ENCODE measurements around the gene FGF19. TPM values are rescaled to one million over a fixed set of nuclear protein-coding genes. Genes with fewer than 3 reads are reported as not detected.
A peak's percentile ranks its signal among the peaks of the same experiment; 100 is the strongest.

The FGF19 gene
- polyA plus RNA-seq (2013, experiment 1 of 2), result 14.5 TPM
- polyA plus RNA-seq (2013, experiment 2 of 2), result 20.7 TPM

DNA sequence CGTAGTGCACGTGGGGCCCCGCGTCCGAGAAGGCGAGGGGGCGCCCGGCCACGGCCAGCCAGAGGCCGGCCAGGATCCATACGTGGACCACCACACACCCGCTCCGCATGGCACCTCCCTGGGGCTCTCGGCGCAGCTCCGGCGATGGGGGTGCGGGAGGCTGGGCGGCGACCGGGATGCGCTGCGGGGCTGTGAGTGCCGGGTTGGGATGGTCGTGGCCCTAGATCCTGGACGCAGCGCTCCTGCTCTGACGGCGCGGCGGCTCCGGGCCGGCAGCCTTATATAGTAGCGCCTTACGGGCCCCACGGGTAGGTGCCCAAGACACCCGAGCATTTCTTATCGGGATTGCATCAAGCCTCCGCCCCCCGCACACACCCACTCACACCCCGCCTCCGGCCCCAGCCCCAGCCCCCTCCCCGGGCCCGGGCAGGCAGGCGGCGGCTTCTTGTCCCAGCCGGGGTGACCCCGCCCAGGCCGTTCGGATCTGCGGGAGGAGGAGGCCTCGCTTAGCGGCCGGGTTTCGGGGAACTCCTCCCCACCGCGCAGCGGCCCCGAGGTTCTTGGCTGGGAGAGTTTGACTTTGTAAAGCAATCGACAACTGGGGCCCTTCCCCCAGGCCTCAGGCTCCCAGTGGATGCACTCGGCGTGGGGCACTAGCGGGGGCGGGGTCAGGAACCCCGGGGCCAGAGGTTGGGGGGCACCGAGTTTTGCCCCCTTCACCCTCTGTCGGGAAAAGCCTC is at the start of gene FGF19:
Gene FGF19 (minus strand): TSS at position 255 of the 740 bp plus-strand sequence. CDS start 146 bp downstream, at position 109.
- no peaks in the 10 kb centered on the region for H3K9me3 ChIP-seq (ENCODE audit: control insufficient read depth, low read length)
- 1 to 2% methylated on average over 33 to 54 of the region's 67 CpGs for WGBS, 2 experiments (ENCODE audit: insufficient coverage in 2 of 2)
- peak within 1 kb of the TSS; percentile 24 for H3K4me3 ChIP-seq (ENCODE audit: extremely low read depth, insufficient read depth, low read length, poor library complexity, severe bottlenecking)
- H3K27ac ChIP-seq (ENCODE audit: low read depth, low read length, severe bottlenecking), result no peak within 1 kb of the TSS
- H3K36me3 ChIP-seq (ENCODE audit: control insufficient read depth, insufficient read depth, low read length), result no peaks in the 10 kb centered on the region
- H3K4me1 ChIP-seq (ENCODE audit: control insufficient read depth, insufficient read depth, low read length, poor library complexity, severe bottlenecking), result peaks cover 26% of the 10 kb centered on the region

DNA sequence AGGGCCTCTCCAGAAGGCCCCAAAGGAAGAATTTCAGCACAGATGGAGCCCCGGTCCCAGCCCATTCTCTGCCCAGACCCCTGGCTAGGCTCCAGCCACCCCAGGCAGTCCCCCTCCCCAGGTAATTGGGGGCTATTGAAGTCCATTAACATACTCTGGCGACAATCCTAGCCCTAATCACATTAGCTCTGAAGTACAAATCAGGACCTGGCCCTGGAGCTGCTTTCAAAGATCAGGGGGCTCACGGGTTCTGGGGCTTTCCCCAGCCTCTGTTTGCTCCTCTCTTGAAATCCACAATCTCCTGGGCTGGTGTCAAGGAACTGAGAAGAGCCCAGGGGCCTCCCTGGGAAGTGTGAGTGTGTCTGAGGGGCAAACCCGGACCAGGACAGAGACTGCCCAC is 49.1 kb upstream of the FGF19 start:
- Histone ChIP-seq H3K9me3 (ENCODE audit: control insufficient read depth, low read length) (no peaks in the 10 kb centered on the region), H3K4me1 (ENCODE audit: control insufficient read depth, insufficient read depth, low read length, poor library complexity, severe bottlenecking) (no peaks in the 10 kb centered on the region), H3K27ac (ENCODE audit: low read depth, low read length, severe bottlenecking) (no peak overlapping the region), H3K4me3 (ENCODE audit: extremely low read depth, insufficient read depth, low read length, poor library complexity, severe bottlenecking) (no peak overlapping the region), H3K36me3 (ENCODE audit: control insufficient read depth, insufficient read depth, low read length) (no peaks in the 10 kb centered on the region)
- WGBS, 2 experiments (ENCODE audit: insufficient coverage in 2 of 2), result 58 to 61% methylated on average over 2 to 3 of the region's 4 CpGs

GRCh38 chr11:69750875-69751597 is 47.2 kb upstream of the FGF19 start:
- H3K4me1 ChIP-seq (ENCODE audit: control insufficient read depth, insufficient read depth, low read length, poor library complexity, severe bottlenecking), result peaks cover 11% of the 10 kb centered on the region
- H3K36me3 ChIP-seq (ENCODE audit: control insufficient read depth, insufficient read depth, low read length), result no peaks in the 10 kb centered on the region
- H3K27ac ChIP-seq (ENCODE audit: low read depth, low read length, severe bottlenecking), result no peak overlapping the region
- no peaks in the 10 kb centered on the region for H3K9me3 ChIP-seq (ENCODE audit: control insufficient read depth, low read length)
- H3K4me3 ChIP-seq (ENCODE audit: extremely low read depth, insufficient read depth, low read length, poor library complexity, severe bottlenecking), result no peak overlapping the region
- WGBS, 2 experiments (ENCODE audit: insufficient coverage in 2 of 2), result 91 to 92% methylated on average over 4 to 10 of the region's 11 CpGs

DNA sequence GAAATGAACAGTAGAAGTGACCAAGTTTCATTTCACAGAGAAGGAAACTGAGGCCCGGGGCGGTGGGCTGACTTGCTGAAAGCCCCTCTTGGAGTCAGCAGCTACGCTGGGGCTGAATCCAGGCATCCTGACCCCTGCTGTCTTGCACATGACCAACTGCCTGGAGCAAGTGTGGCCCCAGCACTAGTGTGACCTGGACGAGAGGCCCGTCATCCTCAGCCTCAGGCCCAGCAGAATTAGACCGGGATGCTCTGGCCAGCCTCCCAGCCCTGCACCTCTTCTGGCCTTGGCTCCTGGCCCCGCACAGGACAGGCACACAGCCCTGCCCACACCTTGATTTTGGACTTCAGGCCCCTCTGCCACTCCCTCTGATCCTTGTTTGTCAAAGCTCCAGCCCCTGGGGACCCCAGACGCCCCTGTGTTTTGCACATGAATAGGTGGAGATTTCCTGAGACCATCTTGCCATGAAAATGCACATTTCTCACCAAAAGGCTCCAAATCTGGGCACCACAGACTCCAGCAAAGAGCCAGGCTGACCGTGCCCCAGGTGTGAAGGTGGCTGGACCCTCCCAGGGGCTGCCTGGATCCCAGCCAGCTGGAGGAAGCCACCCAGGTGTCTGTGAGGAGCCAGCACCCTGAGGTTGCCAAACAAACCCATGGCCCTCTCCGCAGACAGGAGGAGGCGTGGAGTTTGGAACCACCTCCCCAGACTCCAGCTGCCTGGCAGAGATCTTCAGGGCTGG is 46.5 kb upstream of the FGF19 start:
- 77 to 80% methylated on average over 8 of the region's 11 CpGs for WGBS, 2 experiments (ENCODE audit: insufficient coverage in 2 of 2)
- Histone ChIP-seq H3K27ac (ENCODE audit: low read depth, low read length, severe bottlenecking) (no peak overlapping the region), H3K9me3 (ENCODE audit: control insufficient read depth, low read length) (no peaks in the 10 kb centered on the region)

GRCh38 chr11:69748637-69749036 is 44.8 kb upstream of the FGF19 start:
- no peaks in the 10 kb centered on the region for H3K9me3 ChIP-seq (ENCODE audit: control insufficient read depth, low read length)
- peaks cover 30% of the 10 kb centered on the region for H3K4me1 ChIP-seq (ENCODE audit: control insufficient read depth, insufficient read depth, low read length, poor library complexity, severe bottlenecking)
- no peak overlapping the region for H3K27ac ChIP-seq (ENCODE audit: low read depth, low read length, severe bottlenecking)
- H3K36me3 ChIP-seq (ENCODE audit: control insufficient read depth, insufficient read depth, low read length), result no peaks in the 10 kb centered on the region
- no peak overlapping the region for H3K4me3 ChIP-seq (ENCODE audit: extremely low read depth, insufficient read depth, low read length, poor library complexity, severe bottlenecking)
- 81 to 91% methylated on average over 7 to 11 of the region's 11 CpGs for WGBS, 2 experiments (ENCODE audit: insufficient coverage in 2 of 2)

More for the DNA sequence above, 46.5 kb upstream of the FGF19 start:
- H3K4me1 ChIP-seq (ENCODE audit: control insufficient read depth, insufficient read depth, low read length, poor library complexity, severe bottlenecking), result peaks cover 19% of the 10 kb centered on the region
- H3K4me3 ChIP-seq (ENCODE audit: extremely low read depth, insufficient read depth, low read length, poor library complexity, severe bottlenecking), result no peak overlapping the region
- H3K36me3 ChIP-seq (ENCODE audit: control insufficient read depth, insufficient read depth, low read length), result no peaks in the 10 kb centered on the region

GRCh38 chr11:69746752-69747742 is 43.2 kb upstream of the FGF19 start:
- Histone ChIP-seq H3K36me3 (ENCODE audit: control insufficient read depth, insufficient read depth, low read length) (no peaks in the 10 kb centered on the region), H3K9me3 (ENCODE audit: control insufficient read depth, low read length) (no peaks in the 10 kb centered on the region), H3K27ac (ENCODE audit: low read depth, low read length, severe bottlenecking) (peak overlapping the region; percentile 36), H3K4me3 (ENCODE audit: extremely low read depth, insufficient read depth, low read length, poor library complexity, severe bottlenecking) (no peak overlapping the region), H3K4me1 (ENCODE audit: control insufficient read depth, insufficient read depth, low read length, poor library complexity, severe bottlenecking) (peaks cover 39% of the 10 kb centered on the region)
- WGBS, 2 experiments (ENCODE audit: insufficient coverage in 2 of 2), result 82% methylated on average over 23 to 26 of the region's 29 CpGs

- no peak overlapping the region for H3K4me3 ChIP-seq (ENCODE audit: extremely low read depth, insufficient read depth, low read length, poor library complexity, severe bottlenecking)
- no peaks in the 10 kb centered on the region for H3K9me3 ChIP-seq (ENCODE audit: control insufficient read depth, low read length)
- no peaks in the 10 kb centered on the region for H3K36me3 ChIP-seq (ENCODE audit: control insufficient read depth, insufficient read depth, low read length)
- H3K27ac ChIP-seq (ENCODE audit: low read depth, low read length, severe bottlenecking), result no peak overlapping the region
- peaks cover 39% of the 10 kb centered on the region for H3K4me1 ChIP-seq (ENCODE audit: control insufficient read depth, insufficient read depth, low read length, poor library complexity, severe bottlenecking)
- WGBS, 2 experiments (ENCODE audit: insufficient coverage in 2 of 2), result 91 to 94% methylated on average over 6 to 8 of the region's 8 CpGs
These were observed 42.3 kb upstream of the FGF19 start for GRCh38 chr11:69746140-69746539.

DNA sequence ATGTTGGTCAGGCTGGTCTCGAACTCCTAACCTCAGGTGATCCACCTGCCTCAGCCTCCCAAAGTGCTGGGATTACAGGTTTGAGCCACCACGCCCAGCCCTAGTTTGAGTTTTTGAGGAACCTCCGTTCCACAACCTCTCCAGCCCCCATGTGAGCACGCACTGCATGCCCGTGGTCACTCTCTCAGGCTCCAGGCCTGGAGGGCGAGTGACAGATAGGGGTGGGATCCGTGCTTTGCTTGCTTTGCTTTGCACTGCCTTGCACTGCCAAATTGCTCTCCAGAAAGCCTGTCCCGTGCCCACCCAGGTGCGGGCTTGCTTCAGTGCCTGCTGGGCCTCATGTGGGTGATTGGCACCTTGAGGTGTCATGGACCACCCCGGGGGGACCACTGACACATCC is 41.4 kb upstream of the FGF19 start:
- 88 to 94% methylated on average over 7 to 9 of the region's 10 CpGs for WGBS, 2 experiments (ENCODE audit: insufficient coverage in 2 of 2)
- H3K36me3 ChIP-seq (ENCODE audit: control insufficient read depth, insufficient read depth, low read length), result no peaks in the 10 kb centered on the region
- peak overlapping the region; percentile 94 for H3K27ac ChIP-seq (ENCODE audit: low read depth, low read length, severe bottlenecking)
- H3K4me1 ChIP-seq (ENCODE audit: control insufficient read depth, insufficient read depth, low read length, poor library complexity, severe bottlenecking), result peaks cover 39% of the 10 kb centered on the region
- no peak overlapping the region for H3K4me3 ChIP-seq (ENCODE audit: extremely low read depth, insufficient read depth, low read length, poor library complexity, severe bottlenecking)
- H3K9me3 ChIP-seq (ENCODE audit: control insufficient read depth, low read length), result no peaks in the 10 kb centered on the region

- Histone ChIP-seq H3K9me3 (ENCODE audit: control insufficient read depth, low read length) (no peaks in the 10 kb centered on the region), H3K27ac (ENCODE audit: low read depth, low read length, severe bottlenecking) (peak overlapping the region; percentile 94), H3K4me3 (ENCODE audit: extremely low read depth, insufficient read depth, low read length, poor library complexity, severe bottlenecking) (no peak overlapping the region), H3K36me3 (ENCODE audit: control insufficient read depth, insufficient read depth, low read length) (no peaks in the 10 kb centered on the region), H3K4me1 (ENCODE audit: control insufficient read depth, insufficient read depth, low read length, poor library complexity, severe bottlenecking) (peaks cover 39% of the 10 kb centered on the region)
- 41 to 91% methylated on average over 3 to 7 of the region's 7 CpGs for WGBS, 2 experiments (ENCODE audit: insufficient coverage in 2 of 2)
These were observed 40.6 kb upstream of the FGF19 start for GRCh38 chr11:69744435-69744834.

DNA sequence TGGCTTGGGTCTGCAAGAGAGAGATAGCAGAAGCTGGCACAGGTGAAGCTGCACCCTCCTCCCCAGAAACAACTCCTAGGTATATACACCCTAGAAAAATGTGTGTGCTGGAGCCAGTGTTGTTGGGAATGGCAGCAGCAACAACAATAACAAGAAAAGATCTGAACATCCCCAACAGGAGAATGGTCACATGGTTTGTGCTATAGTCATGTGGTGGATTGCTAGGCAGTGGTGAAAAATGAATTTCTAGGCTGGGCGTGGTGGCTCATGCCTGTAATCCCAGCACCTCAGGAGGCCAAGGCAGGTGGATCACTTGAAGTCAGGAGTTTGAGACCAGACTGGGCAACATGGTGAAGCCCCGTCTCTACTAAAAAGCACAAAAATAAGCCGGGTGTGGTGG is 31.0 kb upstream of the FGF19 start:
- peaks cover 11% of the 10 kb centered on the region for H3K4me1 ChIP-seq (ENCODE audit: control insufficient read depth, insufficient read depth, low read length, poor library complexity, severe bottlenecking)
- no peaks in the 10 kb centered on the region for H3K36me3 ChIP-seq (ENCODE audit: control insufficient read depth, insufficient read depth, low read length)
- H3K4me3 ChIP-seq (ENCODE audit: extremely low read depth, insufficient read depth, low read length, poor library complexity, severe bottlenecking), result no peak overlapping the region
- WGBS, 2 experiments (ENCODE audit: insufficient coverage in 2 of 2), result 89 to 98% methylated on average over 3 of the region's 3 CpGs
- no peak overlapping the region for H3K27ac ChIP-seq (ENCODE audit: low read depth, low read length, severe bottlenecking)
- H3K9me3 ChIP-seq (ENCODE audit: control insufficient read depth, low read length), result peaks cover 20% of the 10 kb centered on the region

All from mesodermal cell (in vitro differentiated cells).